GM23248 (cell line): ENCODE measurements around the gene GRIP1. TPM values are rescaled to one million over a fixed set of nuclear protein-coding genes. Genes with fewer than 3 reads are reported as not detected.
A peak's percentile ranks its signal among the peaks of the same experiment; 100 is the strongest.

Experiments
- DNase-seq: peaks from one replicate; pipeline ENCODE4 v3.0.0-alpha.2; 2015
- H2AFZ ChIP-seq: fragments of 200-600 bp; sonication (generic); 2 replicates; pipeline ENCODE4 v1.6.1; 2016; ENCODE audit warnings: antibody characterized with exemption
- H3F3A ChIP-seq: fragments of 200-600 bp; sonication (generic); 2 replicates; pipeline ENCODE4 v1.6.1; 2016; ENCODE audit warnings: mild to moderate bottlenecking, antibody characterized with exemption, mixed run types; ENCODE audit not compliant: insufficient read depth
- H3K27ac ChIP-seq: fragments of 200-600 bp; sonication (generic); 2 replicates; pipeline ENCODE4 v1.5.1; 2016; ENCODE audit warnings: mild to moderate bottlenecking
- H3K27me3 ChIP-seq: fragments of 200-600 bp; sonication (generic); replicated peaks from 2 replicates; pipeline ENCODE4 v1.6.1; 2016; ENCODE audit warnings: mild to moderate bottlenecking; ENCODE audit not compliant: insufficient read depth
- H3K36me3 ChIP-seq: fragments of 200-600 bp; sonication (generic); 2 replicates; pipeline ENCODE4 v1.6.1; 2016; ENCODE audit warnings: low read depth, mild to moderate bottlenecking
- H3K4me1 ChIP-seq: fragments of 200-600 bp; sonication (generic); 2 replicates; pipeline ENCODE4 v1.6.1; 2016; ENCODE audit warnings: mild to moderate bottlenecking; ENCODE audit not compliant: insufficient read depth
- H3K4me2 ChIP-seq: fragments of 200-600 bp; sonication (generic); one replicate; pipeline ENCODE4 v1.6.1; 2016; ENCODE audit warnings: mild to moderate bottlenecking; ENCODE audit not compliant: unreplicated experiment
- H3K4me3 ChIP-seq: fragments of 200-600 bp; sonication (generic); 2 replicates; pipeline ENCODE4 v1.5.1; 2016; ENCODE audit warnings: mild to moderate bottlenecking
- H3K79me2 ChIP-seq: fragments of 200-600 bp; sonication (generic); 2 replicates; pipeline ENCODE4 v1.6.1; 2016; ENCODE audit warnings: mild to moderate bottlenecking; ENCODE audit not compliant: insufficient read depth
- H3K9ac ChIP-seq: fragments of 200-600 bp; sonication (generic); 2 replicates; pipeline ENCODE4 v1.6.1; 2016; ENCODE audit warnings: mild to moderate bottlenecking
- H3K9me2 ChIP-seq: fragments of 200-600 bp; sonication (generic); 2 replicates; pipeline ENCODE4 v1.6.1; 2016; ENCODE audit warnings: mixed run types, mild to moderate bottlenecking, moderate library complexity; ENCODE audit not compliant: insufficient read depth
- H3K9me3 ChIP-seq: fragments of 200-600 bp; sonication (generic); one replicate; pipeline ENCODE4 v1.6.1; 2017; ENCODE audit warnings: low read depth
- H4K20me1 ChIP-seq: fragments of 200-600 bp; sonication (generic); 2 replicates; pipeline ENCODE4 v1.6.0; 2016; ENCODE audit not compliant: insufficient read depth
- EZH2 ChIP-seq: fragments of 200-600 bp; sonication (generic); IDR thresholded peaks from 2 replicates; pipeline ENCODE4 v1.6.1; 2018; ENCODE audit warnings: antibody characterized with exemption, mild to moderate bottlenecking; ENCODE audit not compliant: insufficient read depth, poor library complexity, severe bottlenecking
- EZH2phosphoT487 ChIP-seq: fragments of 200-600 bp; sonication (generic); IDR thresholded peaks from 2 replicates; pipeline ENCODE4 v1.6.1; 2018; ENCODE audit warnings: antibody characterized with exemption, moderate library complexity, mild to moderate bottlenecking, low read depth; ENCODE audit not compliant: insufficient read depth
- WGBS, 2 experiments: methylation state at CpG; one replicate each; pipeline ENCODE4 v1.1.6; 2015 to 2017; ENCODE audit warnings: low lambda C conversion rate in 2 of 2, low coverage in 1 of 2; ENCODE audit errors: missing lambda C conversion rate in 2 of 2; 5-methylcytosine and 5-hydroxymethylcytosine counted together
- in situ Hi-C: fragments of 300-500 bp; cut with MboI; formaldehyde crosslinking; loops from 2 replicates; pipeline ENCODE4 v1.15.0; 2020
- polyA plus RNA-seq: library from polyadenylated mRNA; unstranded; fragments of >200 nt; fragmentation: Nextera tagmentation; extraction: Ambion mirVana; gene quantifications from 2 replicates; pipeline ENCODE4 v1.2.1, GENCODE V29; 2016
- total RNA-seq: library from RNA; depleted of rRNA; stranded (reverse); fragments of >200 nt; shearing (Covaris generic); gene quantifications from 2 replicates; pipeline ENCODE4 v1.2.3, GENCODE V29; 2014

GRIP1 gene
- total and polyA plus RNA-seq, 2 experiments from 2014 or later, result not detected

DNA sequence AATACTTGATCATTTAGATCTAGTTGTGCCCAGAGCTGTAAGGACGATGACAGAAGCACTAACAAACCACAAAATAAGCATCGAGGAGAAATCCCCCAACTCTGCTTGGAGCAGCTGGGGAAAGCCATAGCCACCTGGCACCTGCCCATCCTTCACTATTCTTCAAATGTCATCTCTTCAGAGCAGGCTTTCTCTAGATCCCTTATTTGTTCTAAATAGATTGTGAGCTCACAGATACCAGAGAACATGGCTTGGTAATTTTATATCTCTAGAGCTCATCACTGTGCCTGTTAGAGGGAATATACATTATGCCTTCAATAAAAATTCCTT is 50.9 kb downstream of the GRIP1 start:
- H4K20me1 ChIP-seq, result no peaks in the 10 kb centered on the region
- in situ Hi-C loops, result no loop called here
- H3K4me3 ChIP-seq, result no peak overlapping the region
- H3K4me2 ChIP-seq, result no peak overlapping the region
- no peaks in the 10 kb centered on the region for H3K9me2 ChIP-seq
- H3K79me2 ChIP-seq, result no peaks in the 10 kb centered on the region
- no peak overlapping the region for H3K27ac ChIP-seq
- no peaks in the 10 kb centered on the region for H3K9me3 ChIP-seq
- no peak for DNase-seq
- no peaks in the 10 kb centered on the region for H3K4me1 ChIP-seq
- WGBS, 2 experiments, result 16 to 22% methylated on average over 2 of the region's 2 CpGs
- no peaks in the 10 kb centered on the region for H3K36me3 ChIP-seq
- no peak overlapping the region for H2AFZ ChIP-seq
- H3F3A ChIP-seq, result no peaks in the 10 kb centered on the region
- no peak overlapping the region for H3K9ac ChIP-seq
- no peak for TF ChIP-seq EZH2phosphoT487
- TF ChIP-seq EZH2, result no peak
- peaks cover 26% of the 10 kb centered on the region for H3K27me3 ChIP-seq

DNA sequence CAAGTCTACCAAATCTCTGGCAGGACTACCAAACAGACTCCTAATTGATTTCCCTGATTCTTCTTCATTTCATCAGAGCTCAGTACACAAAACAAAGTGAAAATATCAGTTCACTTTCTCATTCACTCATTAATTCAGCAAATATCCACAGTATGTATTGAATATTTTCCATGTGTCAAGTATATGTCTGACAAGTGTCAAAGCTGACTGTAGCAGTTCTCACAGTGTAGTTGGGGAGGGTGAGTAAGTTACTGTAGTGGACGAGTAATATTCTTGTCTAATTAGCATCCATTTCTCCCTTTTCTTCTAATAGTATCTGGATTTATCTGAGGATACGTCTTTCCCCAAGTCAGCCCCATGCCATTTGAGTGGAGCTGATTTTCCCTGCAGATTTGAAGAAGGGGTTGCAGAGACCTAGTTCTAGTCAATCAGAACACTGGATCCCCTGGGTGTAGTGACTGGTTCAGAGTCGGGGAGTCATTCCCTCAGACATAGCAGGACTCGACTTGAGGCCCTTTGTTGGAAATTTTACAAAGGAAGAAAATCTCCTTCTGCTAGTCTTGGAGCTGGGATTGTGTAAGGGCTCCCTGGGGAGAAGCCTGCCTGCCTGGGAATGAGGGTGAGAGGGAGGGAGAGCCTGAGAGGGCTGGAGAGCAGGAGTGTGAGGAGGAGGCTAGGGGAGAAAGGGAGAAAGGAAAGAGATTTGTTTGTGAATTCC is 51.4 kb downstream of the GRIP1 start:
- in situ Hi-C loops, result no loop called here
- Histone ChIP-seq H3K27me3 (peaks cover 26% of the 10 kb centered on the region), H3K4me2 (no peak overlapping the region), H3F3A (no peaks in the 10 kb centered on the region), H3K4me3 (no peak overlapping the region), H3K9me2 (no peaks in the 10 kb centered on the region), H3K9ac (no peak overlapping the region), H4K20me1 (no peaks in the 10 kb centered on the region), H3K79me2 (no peaks in the 10 kb centered on the region), H3K27ac (no peak overlapping the region), H2AFZ (no peak overlapping the region), H3K4me1 (no peaks in the 10 kb centered on the region), H3K9me3 (no peaks in the 10 kb centered on the region), H3K36me3 (no peaks in the 10 kb centered on the region)
- WGBS, 2 experiments, result 17 to 20% methylated on average over 4 of the region's 4 CpGs
- no peak for DNase-seq
- TF ChIP-seq EZH2 (no peak), EZH2phosphoT487 (no peak)

DNA sequence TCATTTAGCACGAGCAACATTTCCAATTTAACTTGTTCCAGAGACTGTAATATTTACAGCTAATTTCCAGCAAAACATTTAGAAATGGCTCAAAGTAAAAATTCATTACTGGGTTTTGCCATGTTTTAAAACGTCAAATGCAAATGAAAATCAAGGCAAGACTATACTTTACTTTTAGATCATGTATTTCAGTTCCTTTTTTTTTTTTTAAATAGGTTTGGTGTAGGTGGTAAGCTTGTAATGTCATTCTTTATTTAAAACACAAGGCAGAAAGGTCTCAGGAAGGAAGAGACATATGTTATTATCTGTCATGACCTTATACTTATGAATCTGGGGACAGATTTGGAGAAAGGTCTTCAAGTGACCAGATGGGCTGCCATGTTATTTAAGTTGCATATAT is 54.1 kb downstream of the GRIP1 start:
- no peaks in the 10 kb centered on the region for H3K4me1 ChIP-seq
- TF ChIP-seq EZH2 (no peak), EZH2phosphoT487 (no peak)

DNA sequence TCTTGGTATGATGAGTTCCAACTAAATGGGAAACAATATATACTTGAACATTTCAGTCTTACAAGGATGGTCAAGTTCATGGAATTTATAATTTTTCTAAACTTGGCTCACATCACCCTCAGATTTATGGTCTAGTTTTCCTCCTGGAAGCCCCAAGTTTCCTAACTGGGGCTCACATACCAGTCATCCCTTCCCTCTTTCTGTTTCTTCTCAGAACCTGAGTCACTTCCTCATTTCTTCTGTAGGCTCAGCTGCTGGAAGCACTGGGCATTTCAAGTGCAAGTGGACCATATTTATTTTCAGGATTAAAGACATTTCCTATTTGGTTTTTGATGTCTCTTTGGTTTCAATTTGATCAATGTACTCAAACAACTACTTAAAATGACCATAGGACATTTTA is 55.4 kb downstream of the GRIP1 start:
- H3K27ac ChIP-seq, result no peak overlapping the region
- no peak overlapping the region for H3K4me2 ChIP-seq
- no peaks in the 10 kb centered on the region for H3K9me2 ChIP-seq
- no peaks in the 10 kb centered on the region for H3K79me2 ChIP-seq
- no peak for TF ChIP-seq EZH2phosphoT487
- no peak for TF ChIP-seq EZH2
- H3F3A ChIP-seq, result no peaks in the 10 kb centered on the region
- no peaks in the 10 kb centered on the region for H3K36me3 ChIP-seq
- H3K9ac ChIP-seq, result no peak overlapping the region
- H3K4me3 ChIP-seq, result no peak overlapping the region
- H2AFZ ChIP-seq, result no peak overlapping the region
- H3K9me3 ChIP-seq, result no peaks in the 10 kb centered on the region
- no peaks in the 10 kb centered on the region for H3K4me1 ChIP-seq
- DNase-seq, result peak; percentile 6
- in situ Hi-C loops, result no loop called here
- peaks cover 15% of the 10 kb centered on the region for H3K27me3 ChIP-seq
- no peaks in the 10 kb centered on the region for H4K20me1 ChIP-seq

More for the DNA sequence above, 54.1 kb downstream of the GRIP1 start:
- no peaks in the 10 kb centered on the region for H3K36me3 ChIP-seq
- H3K9me3 ChIP-seq, result no peaks in the 10 kb centered on the region
- 5 to 7% methylated on average over 2 of the region's 2 CpGs for WGBS, 2 experiments
- in situ Hi-C loops, result no loop called here
- no peaks in the 10 kb centered on the region for H3F3A ChIP-seq
- H3K27ac ChIP-seq, result no peak overlapping the region
- H3K4me2 ChIP-seq, result no peak overlapping the region
- H3K79me2 ChIP-seq, result no peaks in the 10 kb centered on the region
- H3K9ac ChIP-seq, result no peak overlapping the region
- no peak overlapping the region for H3K4me3 ChIP-seq
- DNase-seq, result no peak
- no peaks in the 10 kb centered on the region for H3K9me2 ChIP-seq
- peaks cover 26% of the 10 kb centered on the region for H3K27me3 ChIP-seq
- H2AFZ ChIP-seq, result no peak overlapping the region
- no peaks in the 10 kb centered on the region for H4K20me1 ChIP-seq

DNA sequence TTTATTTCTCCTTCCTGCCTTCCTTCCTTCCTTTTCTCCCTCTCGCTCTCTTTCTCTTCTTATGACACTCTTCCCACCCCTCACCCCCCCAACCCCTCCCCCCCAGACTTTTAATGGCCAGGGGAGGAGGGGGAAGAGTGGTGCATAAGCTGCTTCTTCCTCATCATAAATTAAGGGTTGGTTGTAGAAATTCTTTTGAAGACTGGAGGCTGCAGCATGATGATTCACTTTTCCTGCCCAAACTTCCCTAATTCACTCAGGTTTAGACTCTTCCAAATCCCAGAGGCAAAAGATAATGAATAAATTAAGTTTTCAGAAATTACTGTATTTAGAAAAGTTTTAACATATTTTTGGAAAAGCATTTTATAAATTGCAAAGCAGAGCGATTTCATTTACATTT is 58.2 kb downstream of the GRIP1 start:
- Histone ChIP-seq H2AFZ (no peak overlapping the region), H4K20me1 (no peaks in the 10 kb centered on the region), H3K36me3 (no peaks in the 10 kb centered on the region), H3K9ac (no peak overlapping the region), H3K4me2 (no peak overlapping the region), H3K9me2 (no peaks in the 10 kb centered on the region), H3K79me2 (no peaks in the 10 kb centered on the region), H3K4me1 (no peaks in the 10 kb centered on the region), H3K4me3 (no peak overlapping the region), H3K27ac (no peak overlapping the region), H3K27me3 (peaks cover 4% of the 10 kb centered on the region; the same call in 1 of the 2 replicates), H3F3A (no peaks in the 10 kb centered on the region), H3K9me3 (no peaks in the 10 kb centered on the region)
- WGBS, 2 experiments, result 15 to 24% methylated on average over 1 to 2 of the region's 2 CpGs
- in situ Hi-C loops, result no loop called here
- DNase-seq, result no peak
- TF ChIP-seq EZH2phosphoT487 (no peak), EZH2 (no peak)
